DND-41 (cell line): ENCODE data around the gene IL36B.

Experiments
- CTCF ChIP-seq: IDR thresholded peaks from 2 replicates; pipeline ENCODE4 v1.5.1; 2012; ENCODE audit warnings: borderline replicate concordance, low read length, moderate library complexity, mild to moderate bottlenecking; ENCODE audit not compliant: poor library complexity, severe bottlenecking; ENCODE audit errors: extremely low read depth
- EZH2 ChIP-seq: IDR thresholded peaks from 3 replicates; pipeline ENCODE4 v1.6.1; 2012; ENCODE audit warnings: borderline replicate concordance, low read depth, mild to moderate bottlenecking, moderate library complexity, low read length, inconsistent platforms; ENCODE audit not compliant: severe bottlenecking

- no peak for TF ChIP-seq CTCF
- no peak for TF ChIP-seq EZH2
Observed at GRCh38 chr2:113083296-113083695, 30.6 kb upstream of the IL36B start.
